ENCODE measurements around the gene SLC40A1. TPM values are rescaled to one million over a fixed set of nuclear protein-coding genes. Genes with fewer than 3 reads are reported as not detected.

SLC40A1 gene
- total RNA-seq, 1 donor from 2014 or later: 40.8 TPM

DNA sequence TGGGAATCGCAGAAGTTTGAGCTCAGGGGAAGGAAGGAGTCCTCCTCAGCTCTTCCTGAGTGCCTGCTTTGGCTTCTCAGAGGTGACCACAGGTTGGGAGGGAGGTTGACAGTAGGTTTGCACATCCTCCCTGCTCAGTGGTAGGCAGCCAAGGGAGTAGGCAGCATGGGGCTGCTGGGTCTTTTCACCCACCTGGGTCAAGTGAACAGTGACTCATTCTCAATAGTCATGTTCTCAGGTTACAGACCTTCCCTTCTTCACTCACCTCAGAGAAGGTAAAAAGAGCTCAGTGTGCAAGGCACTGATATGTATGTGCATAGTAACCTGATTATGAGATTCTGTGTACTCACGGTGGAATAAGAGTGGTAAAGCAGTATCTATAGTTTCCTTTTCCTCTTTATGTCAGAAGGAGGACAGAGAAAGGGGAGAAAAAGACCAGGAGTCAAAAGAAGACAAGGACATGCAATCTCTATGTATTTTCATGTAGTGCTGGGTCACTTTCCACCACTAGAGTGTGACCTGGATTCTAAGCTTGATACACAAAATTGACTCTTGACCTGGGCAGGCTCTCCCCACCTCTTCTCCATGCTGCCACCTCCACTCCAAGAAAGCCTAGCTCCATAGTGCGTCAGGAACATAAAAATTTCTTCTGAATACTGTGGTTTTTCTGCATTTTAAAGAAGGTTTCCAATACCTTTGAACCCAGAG lies 44.2 kb upstream of the SLC40A1 start:
- no peak overlapping the region for H3K4me3 ChIP-seq
- H3K27me3 ChIP-seq: no peaks in the 10 kb centered on the region
- no peak for DNase-seq (ENCODE audit: low spot score in 2 of 2)
- intact Hi-C loops (cut with DNase I): no loop called here
- H3K36me3 ChIP-seq: no peaks in the 10 kb centered on the region
- TF ChIP-seq, protein P1, sequence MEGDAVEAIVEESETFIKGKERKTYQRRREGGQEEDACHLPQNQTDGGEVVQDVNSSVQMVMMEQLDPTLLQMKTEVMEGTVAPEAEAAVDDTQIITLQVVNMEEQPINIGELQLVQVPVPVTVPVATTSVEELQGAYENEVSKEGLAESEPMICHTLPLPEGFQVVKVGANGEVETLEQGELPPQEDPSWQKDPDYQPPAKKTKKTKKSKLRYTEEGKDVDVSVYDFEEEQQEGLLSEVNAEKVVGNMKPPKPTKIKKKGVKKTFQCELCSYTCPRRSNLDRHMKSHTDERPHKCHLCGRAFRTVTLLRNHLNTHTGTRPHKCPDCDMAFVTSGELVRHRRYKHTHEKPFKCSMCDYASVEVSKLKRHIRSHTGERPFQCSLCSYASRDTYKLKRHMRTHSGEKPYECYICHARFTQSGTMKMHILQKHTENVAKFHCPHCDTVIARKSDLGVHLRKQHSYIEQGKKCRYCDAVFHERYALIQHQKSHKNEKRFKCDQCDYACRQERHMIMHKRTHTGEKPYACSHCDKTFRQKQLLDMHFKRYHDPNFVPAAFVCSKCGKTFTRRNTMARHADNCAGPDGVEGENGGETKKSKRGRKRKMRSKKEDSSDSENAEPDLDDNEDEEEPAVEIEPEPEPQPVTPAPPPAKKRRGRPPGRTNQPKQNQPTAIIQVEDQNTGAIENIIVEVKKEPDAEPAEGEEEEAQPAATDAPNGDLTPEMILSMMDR (IDR thresholded peaks at IDR 0.05): no peak
- H3K27ac ChIP-seq: no peak overlapping the region
- H3K4me1 ChIP-seq: peaks cover 0 to 3% of the 10 kb centered on the region in 2 donors
- no peaks in the 10 kb centered on the region for H3K9me3 ChIP-seq

DNA sequence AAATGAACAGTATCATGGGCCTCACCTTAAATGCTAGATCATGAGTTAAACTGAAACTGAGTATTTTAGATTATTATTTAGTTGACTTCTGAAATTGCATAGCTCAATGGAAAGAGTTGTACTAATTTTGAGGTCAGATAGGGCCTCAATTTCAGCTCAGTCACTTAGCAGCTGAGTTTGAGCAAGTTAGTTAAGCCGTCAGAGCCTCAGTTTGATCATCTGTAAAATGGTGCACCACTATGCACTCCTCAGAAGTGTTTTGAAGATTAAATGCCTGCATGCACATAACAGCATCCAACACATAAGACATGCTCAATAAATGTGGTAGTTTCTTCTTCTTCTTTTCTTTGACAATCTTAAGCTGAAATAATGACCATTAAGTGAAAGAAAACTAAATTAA lies 42.5 kb upstream of the SLC40A1 start:
- TF ChIP-seq, protein P1 (IDR thresholded peaks at IDR 0.05): no peak

DNA sequence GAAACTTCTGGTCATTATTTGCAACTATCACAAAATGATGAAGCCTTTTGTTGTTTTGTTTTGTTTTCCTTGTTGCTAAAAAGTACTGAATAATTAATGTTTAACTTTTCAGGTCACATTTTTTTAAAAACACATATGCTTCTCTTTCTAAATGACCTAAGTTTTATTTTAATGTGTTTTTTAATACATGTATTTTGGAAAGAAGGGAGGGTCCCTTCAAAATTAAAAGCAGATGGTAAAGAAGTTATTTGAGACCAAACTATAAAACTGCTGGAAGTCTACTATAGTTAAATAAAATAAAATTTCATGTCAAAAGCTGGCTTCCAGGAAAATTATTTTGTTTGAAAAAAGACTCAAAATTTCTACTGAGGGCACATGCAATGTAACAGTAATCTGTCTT lies 41.2 kb upstream of the SLC40A1 start:
- intact Hi-C loops (cut with DNase I): no loop called here
- H3K27ac ChIP-seq: no peak overlapping the region

More for the DNA sequence above, 42.5 kb upstream of the SLC40A1 start:
- Histone ChIP-seq H3K4me1 (no peaks in the 10 kb centered on the region), H3K36me3 (no peaks in the 10 kb centered on the region), H3K4me3 (no peak overlapping the region), H3K27me3 (no peaks in the 10 kb centered on the region), H3K27ac (no peak overlapping the region), H3K9me3 (no peaks in the 10 kb centered on the region)
- intact Hi-C loops (cut with DNase I): no loop called here
- no peak for DNase-seq (ENCODE audit: low spot score in 2 of 2)

DNA sequence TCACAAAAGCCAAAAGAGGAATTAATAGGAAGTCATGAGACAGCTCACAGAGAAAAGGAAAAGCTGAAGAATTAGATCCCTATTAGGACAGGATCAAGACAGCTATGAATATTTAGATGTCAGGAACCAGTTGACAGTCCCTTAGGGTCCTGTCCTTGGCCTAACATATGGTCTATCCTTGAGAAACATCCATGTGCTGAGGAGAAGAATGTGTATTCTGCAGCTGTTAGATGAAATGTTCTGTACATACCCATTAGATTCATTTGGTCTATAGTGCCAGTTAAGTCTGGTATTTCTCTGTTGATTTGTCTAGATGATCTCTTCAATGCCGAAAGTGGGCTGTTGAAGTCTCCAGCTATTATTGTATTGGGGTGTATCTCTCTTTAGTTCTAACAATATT lies 37.6 kb upstream of the SLC40A1 start:
- Histone ChIP-seq H3K4me3 (no peak overlapping the region), H3K4me1 (peaks cover 2 to 6% of the 10 kb centered on the region in 2 donors), H3K36me3 (no peaks in the 10 kb centered on the region), H3K27ac (no peak overlapping the region), H3K27me3 (no peaks in the 10 kb centered on the region), H3K9me3 (no peaks in the 10 kb centered on the region)
- TF ChIP-seq, protein P1 (IDR thresholded peaks at IDR 0.05): no peak
- no peak for DNase-seq (ENCODE audit: low spot score in 2 of 2)
- intact Hi-C loops (cut with DNase I): no loop called here

More for the DNA sequence above, 41.2 kb upstream of the SLC40A1 start:
- no peaks in the 10 kb centered on the region for H3K4me1 ChIP-seq
- no peak for DNase-seq (ENCODE audit: low spot score in 2 of 2)
- no peaks in the 10 kb centered on the region for H3K9me3 ChIP-seq
- no peaks in the 10 kb centered on the region for H3K36me3 ChIP-seq
- TF ChIP-seq, protein P1 (IDR thresholded peaks at IDR 0.05): no peak
- no peak overlapping the region for H3K4me3 ChIP-seq
- H3K27me3 ChIP-seq: no peaks in the 10 kb centered on the region

DNA sequence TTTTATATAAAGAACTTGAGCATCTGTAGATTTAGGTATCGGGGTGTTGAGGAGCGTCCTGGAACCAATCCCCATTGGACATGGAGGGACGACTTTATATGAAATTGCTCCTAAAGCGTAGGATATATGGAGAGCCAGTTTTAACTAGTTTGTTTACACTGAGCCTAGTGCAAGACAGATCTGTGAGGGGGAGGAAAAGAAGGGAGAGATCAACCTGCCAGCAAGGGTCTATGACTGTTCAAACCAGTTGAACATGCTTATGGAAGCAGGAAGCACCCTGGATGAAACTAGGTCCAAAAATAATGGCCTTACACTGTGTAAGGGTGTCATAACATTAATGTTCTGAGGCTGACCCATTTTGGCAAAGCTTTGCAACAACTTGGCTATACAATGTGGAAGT lies 34.0 kb upstream of the SLC40A1 start:
- Histone ChIP-seq H3K4me3 (no peak overlapping the region), H3K4me1 (peaks cover 5 to 13% of the 10 kb centered on the region in 2 donors), H3K36me3 (no peaks in the 10 kb centered on the region), H3K9me3 (no peaks in the 10 kb centered on the region), H3K27ac (no peak overlapping the region), H3K27me3 (no peaks in the 10 kb centered on the region)
- intact Hi-C loops (cut with DNase I): no loop called here
- TF ChIP-seq, protein P1 (IDR thresholded peaks at IDR 0.05): no peak
- no peak for DNase-seq (ENCODE audit: low spot score in 2 of 2)
